ENCODE data around the gene NMT2.
"Not testable (repeated sequence)": the region's sequence is repeated elsewhere in the genome, so short reads cannot be mapped to it uniquely, and the experiment has no call there.

GRCh38 chr10:15202301-15202621, 33.8 kb upstream of the NMT2 start:
- TF ChIP-seq CTCF (conservative IDR thresholded peaks at IDR 0.05 in 1 of 2, IDR thresholded peaks at IDR 0.05 in 1 of 2; ENCODE audit: low read depth in 1 of 2, low read length in 2 of 2); EZH2 (IDR thresholded peaks at IDR 0.05; ENCODE audit: low read length, missing control alignments): not testable (repeated sequence)

Measured in fibroblast of lung (primary cell).